NK-92 (cell line): ENCODE data around the gene PLCG2.
"Not testable (repeated sequence)": the region's sequence is repeated elsewhere in the genome, so short reads cannot be mapped to it uniquely, and the experiment has no call there.

ENCODE experiments used
- DNase-seq: peaks from one replicate; lab custom pipeline; 2025; ENCODE audit not compliant: unreplicated experiment; lab: John Stamatoyannopoulos, UW

PLCG2 gene

DNA sequence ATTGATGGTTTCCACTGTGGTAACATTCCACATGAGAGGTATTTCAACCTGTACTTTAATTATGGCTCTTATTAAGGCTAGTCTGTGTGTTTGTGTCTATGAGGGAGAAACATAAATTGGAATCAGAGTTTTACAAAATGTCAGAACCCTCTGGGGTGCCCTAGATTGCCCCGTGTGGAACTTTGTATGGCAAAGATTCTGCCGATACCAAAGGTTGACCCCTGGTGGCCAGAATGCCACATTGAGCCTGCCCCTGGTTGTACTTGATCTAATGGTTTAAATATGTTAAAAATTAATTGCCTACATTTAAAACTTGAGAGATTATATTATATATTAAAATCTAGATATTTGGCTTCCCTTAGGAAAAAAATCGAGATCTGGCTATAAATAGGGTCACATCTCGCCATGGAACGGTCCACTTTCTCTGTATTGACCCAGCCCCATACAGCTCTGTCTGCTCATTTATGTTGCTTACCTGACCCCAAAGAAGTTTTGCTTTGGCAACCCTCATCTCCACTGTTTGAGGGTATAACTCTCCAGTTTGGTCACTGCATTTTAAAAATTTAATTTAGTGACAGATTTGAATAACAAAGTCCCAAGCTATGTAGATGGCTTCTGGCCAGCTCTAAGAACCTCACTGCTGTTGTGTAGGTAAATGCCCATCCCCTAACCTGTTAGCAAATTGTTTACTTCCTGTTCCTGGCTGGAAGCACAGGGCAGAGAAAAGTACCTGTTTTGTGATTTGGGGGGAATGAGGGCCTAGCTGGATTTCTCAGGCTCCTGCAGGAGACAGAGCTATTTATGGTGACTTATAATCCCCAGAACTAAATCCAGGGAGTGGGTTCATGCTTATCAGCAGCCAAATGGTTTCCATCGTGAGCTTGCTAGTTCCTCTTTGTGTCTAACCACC is 95.0 kb downstream of the PLCG2 start:
- no peak for DNase-seq

DNA sequence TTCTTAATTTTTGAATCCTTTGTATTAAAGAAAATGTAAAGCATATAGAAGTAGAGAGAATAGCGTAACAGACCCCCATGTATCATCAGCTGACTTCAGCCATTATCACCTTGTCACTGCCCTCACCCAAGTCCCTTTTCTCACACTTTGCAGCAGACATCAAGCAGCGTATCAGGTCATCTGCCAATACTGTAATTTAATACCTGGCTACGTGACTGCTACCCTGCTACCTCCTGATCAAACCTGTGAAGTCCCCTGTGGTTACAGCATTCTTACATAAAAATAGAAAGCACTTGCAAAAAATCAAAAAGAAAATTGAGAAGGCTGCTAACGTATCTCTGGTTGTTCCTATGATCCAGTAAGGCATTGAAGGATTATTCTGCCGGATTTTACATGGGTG is 96.4 kb downstream of the PLCG2 start:
- DNase-seq: no peak

DNA sequence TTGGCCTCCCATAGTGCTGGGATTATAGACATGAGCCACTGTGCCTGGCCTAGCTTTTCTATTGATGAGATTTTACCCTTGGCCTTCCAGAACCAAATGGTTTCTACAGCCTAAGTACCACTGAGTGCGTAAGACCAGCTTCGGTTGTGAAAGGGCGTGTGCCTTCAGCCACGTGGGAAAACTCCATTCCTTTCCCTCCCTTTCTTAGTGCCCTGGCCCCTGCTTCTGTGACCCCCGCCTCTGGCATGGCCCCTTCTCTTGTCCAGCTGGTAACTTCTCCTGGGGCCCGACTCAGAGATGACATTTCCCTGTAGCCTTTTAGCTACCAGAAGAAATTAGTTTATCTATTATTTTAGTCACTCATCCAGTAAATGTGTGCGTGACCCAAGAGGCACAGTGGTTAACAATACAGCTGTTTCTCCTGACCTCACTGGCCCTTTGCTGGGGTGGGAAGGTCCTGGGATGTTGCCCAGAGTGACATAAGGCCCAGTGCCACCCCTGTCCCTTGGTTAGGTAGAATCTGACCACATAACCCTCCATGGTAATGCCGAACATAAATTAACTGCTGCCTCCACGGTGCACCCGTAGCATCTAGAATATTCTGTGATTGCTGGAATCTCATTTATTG is 97.3 kb downstream of the PLCG2 start:
- no peak for DNase-seq

DNA sequence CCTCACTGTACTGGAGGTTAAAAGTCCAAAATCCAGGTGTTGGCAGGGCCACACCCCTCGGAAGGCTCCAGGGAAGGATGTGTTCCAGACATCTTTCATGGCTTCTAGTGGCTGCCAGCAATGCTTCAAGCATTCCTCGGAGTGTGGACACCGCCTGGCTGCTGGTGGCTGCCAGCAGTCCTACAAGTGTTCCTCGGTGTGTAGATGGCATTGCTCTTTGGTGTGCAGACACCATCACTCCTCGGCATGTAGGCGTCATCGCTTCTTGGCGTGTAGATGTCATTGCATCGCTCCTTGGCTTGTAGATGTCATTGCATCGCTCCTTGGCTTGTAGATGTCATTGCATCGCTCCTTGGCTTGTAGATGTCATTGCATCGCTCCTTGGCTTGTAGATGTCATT is 98.4 kb downstream of the PLCG2 start:
- not testable (repeated sequence) for DNase-seq

DNA sequence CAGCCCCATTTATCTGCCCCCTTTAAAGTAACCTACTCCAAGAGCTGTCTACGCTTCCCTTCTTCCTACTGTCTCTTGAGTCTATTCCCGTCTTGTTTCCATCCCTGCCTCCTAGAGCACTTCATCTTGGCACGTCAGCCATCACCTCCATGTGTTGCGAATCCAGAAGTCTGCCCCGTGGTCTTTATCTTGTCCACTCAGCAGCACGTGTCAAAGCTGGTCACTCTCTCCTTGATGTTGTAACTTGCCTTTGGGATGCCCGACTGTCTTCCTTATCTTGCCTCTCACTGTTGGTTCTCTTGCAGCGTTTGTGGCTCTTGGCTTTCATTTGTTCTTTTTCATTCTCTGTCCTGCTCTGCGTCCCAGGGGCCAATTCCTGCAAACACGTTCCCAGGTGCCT is 99.4 kb downstream of the PLCG2 start:
- DNase-seq: no peak

DNA sequence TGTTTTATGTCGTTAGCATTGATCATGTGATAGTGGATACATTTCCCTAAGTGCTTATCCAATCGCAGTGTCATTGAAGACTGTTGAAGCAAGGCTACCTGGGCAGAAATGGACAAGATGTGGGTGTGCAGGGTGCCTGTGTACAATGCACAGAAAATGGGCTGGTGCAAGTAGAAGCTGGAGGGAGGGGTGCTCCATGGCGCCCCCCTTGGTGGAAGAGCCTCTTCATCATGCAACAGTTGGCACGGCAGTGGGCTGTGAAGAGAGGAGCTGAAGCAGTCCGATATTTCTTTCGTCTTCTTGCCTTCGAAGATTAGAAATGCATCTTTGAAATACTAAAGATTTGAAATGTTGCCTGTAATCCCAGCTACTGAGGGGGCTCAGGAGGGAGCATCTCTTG is 100.5 kb downstream of the PLCG2 start:
- no peak for DNase-seq

DNA sequence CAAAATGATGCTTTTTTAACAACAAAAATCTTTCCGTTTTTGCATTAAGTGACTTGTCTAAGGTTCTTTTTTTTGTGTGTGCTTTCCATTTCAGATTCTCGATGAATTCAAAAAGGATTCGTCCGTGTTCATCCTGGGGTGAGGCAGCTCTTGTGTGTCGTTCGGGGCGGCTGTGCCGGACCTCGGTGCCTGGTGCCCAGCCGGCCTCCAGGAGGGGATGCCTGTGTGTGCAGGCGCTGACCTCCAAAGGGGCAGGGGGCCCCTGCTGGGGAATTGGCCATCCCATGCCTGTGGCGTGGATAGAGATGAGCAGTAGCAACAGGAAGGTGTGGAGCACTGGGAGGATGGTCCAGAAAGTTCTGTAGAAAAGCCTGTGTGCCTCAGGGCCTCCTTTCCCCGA is 101.7 kb downstream of the PLCG2 start:
- no peak for DNase-seq

DNA sequence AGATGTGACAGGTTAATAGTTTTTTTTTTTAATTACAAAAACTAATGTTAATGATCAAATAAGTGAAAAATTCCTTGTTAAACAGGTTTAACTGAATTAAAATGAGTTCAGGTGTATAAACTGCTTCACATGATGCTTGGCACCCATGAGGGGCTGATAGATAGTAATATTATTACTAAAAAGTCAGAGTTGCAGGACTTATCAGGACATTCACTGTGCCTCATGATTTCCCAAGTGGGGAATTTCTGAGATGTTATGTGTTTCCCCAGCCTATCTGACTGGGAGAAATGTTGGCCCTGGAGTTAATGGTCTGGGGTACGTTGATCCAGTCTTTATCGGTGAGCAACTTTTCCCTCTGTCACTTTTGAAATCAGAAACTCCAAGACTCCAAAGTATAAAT is 102.1 kb downstream of the PLCG2 start:
- DNase-seq: no peak

DNA sequence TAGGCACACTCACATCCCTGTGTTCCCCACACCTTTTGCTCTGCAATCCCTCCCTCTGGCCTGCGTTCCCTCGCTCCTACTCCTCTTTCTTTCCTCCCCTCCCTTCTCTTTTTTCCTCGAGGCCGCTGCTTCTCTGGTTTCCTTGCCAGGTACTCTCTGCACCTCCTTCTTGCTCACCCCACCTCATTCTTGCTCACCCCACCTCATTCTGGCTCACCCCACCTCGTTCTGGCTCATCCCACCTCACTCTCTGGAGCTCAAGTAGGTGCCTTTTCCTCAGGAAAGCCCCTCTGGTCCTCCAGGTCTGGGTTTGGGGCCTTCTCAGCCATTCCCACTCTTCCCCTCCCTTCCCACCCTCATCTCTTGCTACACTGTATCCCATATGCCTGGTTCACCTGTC is 103.5 kb downstream of the PLCG2 start:
- DNase-seq: no peak

DNA sequence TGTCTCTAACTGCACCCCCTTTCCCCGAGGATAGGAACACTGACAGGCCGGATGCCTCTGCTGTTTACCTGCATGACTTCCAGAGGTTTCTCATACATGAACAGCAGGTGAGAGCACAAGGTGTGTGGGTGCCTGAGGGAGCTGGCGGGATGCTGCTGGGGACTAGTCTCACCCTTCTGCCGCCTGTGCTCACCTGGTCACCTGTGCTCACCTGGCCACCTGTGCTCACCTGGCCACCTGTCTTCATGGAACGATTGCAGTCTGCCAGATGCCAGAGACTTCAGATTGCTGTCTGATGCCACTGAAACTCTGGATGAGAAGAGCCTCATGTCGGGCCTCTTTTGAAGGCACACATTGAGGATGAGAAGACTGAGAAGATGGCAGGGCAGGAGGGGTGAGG is 104.1 kb downstream of the PLCG2 start:
- DNase-seq: no peak

DNA sequence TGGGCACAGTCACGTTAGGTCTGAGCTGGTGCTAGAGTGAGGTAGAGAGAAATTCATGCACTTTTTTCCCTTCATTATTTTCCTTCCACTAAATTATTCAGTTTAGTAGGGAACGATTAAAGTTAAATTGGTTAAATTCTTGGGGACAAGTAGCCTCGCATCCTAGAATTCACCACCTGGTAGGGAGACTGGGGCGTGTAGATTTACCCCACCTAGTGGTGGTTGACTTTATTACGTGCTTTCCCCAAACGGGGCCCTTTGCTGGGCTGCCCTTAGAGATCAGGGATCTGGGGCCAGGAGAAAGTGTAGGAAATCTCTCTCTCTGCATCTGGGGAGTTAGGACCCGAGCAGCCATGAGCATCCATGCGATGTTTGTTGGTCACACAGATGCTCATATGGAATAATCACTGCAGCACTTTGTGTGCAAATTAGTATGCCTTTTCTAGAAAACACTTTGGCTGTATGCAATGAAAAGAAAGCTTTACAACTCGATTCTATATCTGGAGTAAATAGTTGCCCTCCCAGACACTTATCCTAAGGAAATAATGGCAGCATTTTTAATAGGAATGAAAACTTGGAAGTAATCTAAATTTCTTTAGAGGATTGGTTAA is 107.0 kb downstream of the PLCG2 start:
- no peak for DNase-seq

DNA sequence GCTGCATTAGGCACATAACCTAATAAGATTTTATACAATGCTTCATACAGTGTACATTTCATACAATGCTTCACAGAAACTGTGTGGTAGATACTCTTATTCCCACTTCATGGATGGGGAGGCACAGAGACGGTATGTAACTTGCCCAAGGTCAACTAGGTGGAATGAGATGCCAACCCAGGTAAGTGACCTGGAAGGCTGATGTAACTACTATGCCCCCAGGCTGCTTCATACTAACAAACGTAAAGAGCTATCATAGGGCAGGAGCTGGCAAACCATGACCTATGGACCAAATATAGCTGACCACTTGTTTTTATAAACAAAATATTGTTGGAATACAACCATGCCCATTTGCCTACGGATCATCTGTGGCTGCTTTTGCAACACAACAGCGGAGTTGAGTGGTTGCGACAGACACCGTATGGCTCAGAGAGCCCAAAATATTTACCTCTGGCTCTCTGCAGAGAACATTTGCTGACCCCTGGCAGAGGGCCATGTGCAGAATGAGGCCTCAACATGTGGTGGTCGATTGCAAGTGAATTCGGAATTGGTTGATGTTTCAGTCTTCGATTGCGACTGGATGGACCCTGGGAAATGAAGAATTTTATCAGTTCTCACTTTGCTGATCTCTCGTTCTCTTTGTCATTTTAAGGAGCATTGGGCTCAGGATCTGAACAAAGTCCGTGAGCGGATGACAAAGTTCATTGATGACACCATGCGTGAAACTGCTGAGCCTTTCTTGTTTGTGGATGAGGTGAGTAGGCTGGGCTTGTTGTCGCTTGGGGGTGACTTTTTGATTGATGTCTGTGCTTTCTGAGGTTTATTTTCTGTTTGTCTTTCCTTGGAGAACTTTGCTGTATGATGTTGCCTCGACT is 109.7 kb downstream of the PLCG2 start:
- DNase-seq: no peak

DNA sequence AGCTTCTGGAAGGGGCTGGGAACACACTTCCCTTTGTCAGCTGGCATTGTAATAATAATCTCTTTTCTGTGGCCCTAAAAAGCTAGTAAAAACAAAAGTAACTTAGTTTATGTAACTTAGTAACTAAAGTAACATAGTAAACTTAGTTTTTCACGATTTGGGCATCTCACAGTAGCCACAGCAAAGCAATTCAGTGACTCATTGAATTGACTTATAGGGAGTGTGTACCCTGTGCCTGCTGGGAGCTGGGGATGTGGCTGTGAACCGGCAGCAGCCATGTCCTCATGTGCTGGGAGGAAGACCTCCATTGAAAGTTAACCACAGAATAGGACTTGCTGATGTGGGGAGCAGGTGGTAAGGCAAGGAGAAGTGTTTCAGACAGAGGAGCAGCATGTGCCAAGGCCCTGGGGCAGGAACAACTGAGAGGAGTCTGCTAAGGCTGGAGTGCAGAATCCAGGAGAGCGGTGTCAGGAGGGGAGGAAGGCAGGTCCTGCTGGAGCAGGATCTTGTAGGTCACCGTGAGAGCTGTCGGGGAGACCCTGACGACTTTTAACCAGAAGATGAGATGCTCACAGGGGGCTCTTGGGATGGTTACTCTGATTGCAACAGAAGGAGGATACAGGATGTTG is 112.8 kb downstream of the PLCG2 start:
- no peak for DNase-seq

DNA sequence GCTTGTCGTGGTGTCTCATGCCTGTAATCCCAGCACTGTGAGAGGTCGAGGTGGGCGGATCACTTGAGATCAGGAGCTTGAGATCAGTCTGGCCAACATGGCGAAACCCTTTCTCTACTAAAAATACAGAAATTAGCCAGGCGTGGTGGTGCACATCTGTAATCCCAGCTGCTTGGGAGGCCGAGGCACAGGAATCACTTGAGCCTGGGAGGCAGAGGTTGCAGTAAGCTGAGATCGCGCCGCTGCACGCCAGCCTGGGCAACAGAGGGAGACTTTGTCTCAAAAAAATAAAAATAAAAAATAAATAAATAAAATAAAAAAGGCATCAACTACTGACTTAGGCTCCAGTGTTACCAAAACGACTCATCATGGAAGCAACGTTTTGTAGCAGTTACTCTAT is 115.5 kb downstream of the PLCG2 start:
- no peak for DNase-seq

DNA sequence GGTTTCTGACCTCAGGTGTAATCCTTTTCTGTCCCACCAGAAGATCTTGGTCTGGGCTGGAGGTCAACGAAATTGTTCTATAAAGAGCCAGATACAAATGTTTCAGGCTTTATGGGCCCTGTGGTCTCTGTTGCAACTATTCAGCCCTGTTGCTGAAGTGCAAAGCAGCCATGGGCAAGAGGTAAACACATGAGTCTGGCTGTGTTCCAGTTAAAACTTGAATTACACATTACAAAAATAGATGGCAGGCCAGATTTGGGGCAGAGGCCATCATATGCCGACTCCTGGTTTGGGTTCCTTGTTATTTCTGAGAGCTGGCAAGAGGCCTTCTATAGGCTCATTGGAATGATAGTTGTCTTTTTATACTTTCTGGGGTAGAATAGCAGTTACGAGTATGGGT is 117.8 kb downstream of the PLCG2 start:
- no peak for DNase-seq

DNA sequence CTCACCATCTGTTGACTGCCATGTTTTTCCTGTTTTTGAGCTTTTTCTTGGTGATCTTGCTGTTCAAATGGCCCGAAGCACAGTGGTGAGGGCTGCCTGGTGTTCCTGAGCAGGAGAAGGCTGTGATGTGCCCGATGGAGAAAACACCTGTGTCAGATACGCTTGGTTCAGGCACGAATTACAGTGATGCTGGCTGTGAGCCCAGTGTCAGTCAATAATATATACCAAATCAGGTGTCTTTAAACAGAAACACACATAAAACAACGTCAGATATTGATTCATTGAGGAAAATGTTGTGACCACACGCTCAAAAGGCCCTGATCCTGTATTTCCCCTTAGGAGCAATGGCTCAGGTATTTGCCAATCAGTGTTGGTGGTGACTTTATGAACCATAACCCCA is 120.5 kb downstream of the PLCG2 start:
- no peak for DNase-seq

DNA sequence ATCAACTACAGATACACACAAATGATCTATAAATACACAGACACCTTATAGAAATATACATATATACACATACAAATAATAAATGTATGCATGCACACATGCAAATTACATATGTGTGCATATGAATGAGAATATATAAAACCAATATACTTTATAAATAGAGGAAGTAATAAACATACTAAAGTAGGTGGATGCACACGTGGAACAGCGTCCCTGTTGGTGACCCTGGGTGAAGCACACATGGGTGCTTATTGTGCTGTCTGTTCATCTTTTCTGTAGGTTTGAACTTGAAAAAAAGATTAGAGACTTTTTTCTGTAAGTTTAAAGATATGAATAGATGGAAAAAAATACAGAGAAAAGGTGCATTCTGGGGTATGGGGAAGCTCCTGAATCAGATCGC is 120.9 kb downstream of the PLCG2 start:
- no peak for DNase-seq

DNA sequence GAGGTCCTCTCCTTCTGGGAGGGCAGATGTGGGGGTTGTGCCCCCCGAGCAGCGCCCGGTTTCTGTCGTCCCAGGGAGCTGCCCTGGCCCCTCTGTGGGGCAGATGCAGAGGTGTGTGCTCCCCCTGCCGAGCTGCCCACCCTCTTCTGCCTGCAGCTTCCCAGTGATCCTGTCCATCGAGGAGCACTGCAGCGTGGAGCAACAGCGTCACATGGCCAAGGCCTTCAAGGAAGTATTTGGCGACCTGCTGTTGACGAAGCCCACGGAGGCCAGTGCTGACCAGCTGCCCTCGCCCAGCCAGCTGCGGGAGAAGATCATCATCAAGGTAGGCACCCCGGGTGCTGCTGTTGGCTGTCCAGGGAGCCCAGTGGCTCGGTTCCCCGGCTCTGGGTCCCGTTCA is 121.4 kb downstream of the PLCG2 start:
- DNase-seq: no peak

DNA sequence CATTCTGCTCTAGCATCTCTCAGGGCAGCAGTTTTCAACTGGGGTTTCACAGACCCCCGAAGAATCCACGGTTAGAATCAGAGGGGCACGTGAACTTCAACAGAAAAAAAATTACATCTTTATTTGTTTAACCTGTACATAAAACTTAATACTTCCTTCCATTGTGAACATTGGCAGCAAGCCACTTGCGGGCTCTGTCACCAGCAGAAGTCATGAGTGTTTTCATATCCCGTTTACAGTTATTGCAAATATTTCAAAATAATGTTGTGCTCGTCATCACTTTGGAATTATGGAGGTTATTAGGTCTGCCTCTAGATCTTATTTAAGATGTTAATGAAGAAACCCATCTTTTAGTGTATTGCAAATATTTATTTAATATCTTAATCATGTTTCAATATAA is 122.4 kb downstream of the PLCG2 start:
- DNase-seq: no peak

DNA sequence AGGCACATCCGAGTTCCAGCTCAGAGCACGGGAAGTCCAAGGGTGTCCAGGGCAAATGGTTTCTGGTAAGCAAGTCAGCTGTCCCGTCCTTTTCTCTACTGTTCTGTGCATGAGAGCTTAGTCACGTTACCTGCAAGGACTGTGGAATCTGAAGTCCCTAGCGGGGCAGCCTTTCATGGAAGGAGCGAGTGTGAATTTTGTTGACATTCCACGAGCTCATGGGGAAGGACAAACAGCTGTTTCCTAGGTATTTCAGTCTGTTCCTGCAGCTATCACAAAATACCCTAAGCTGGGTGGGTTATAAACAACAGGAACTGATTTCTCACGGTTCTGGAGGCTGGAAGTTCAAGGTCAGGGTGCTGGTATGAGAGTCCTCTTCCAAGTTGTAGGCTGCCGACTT is 122.9 kb downstream of the PLCG2 start:
- no peak for DNase-seq

DNA sequence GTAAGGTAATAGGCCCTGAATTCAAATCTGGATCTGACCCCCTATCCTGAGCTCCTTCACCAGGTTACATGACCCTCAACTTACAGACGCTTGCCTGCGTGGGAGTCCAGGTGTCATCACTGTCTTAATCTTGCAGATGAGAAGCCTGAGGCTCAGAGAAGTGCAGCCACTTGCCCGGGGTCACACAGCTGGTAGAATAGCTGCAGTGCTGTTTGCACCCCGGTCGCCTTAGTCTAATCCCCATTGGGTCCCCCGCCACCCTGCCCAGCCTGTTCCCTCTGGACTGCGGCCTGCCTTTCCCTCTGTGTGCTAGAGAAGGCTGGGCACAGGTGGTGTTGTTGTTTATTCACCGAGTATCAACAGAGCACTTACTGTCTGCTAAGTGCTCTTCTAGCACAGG is 125.2 kb downstream of the PLCG2 start:
- DNase-seq: no peak
